ENCODE data around the gene CISH. TPM values are rescaled to one million over a fixed set of nuclear protein-coding genes. Genes with fewer than 3 reads are reported as not detected.

CISH gene
- total RNA-seq, 4 donors from 2014 or later = 5.5 to 15.5 (median 5.8) TPM

GRCh38 chr3:50605901-50606326, 5.7 kb downstream of the CISH start:
- Histone ChIP-seq H3K27ac (peak overlapping the region in 2 of 4 donors; percentile 17 to 96), H3K27me3 (no peaks in the 10 kb centered on the region), H3K9me3 (no peaks in the 10 kb centered on the region), H3K4me3 (no peak overlapping the region), H3K4me1 (peaks cover 0 to 97% (median 37%) of the 10 kb centered on the region in 4 donors), H3K36me3 (peaks cover 0 to 40% (median 0%) of the 10 kb centered on the region in 3 donors)
- 74% methylated on average over 5 of the region's 5 CpGs for WGBS, 2 donors
- no peak for TF ChIP-seq EP300 (IDR thresholded peaks at IDR 0.05)
- TF ChIP-seq POLR2A (IDR thresholded peaks at IDR 0.05) = no peak
- TF ChIP-seq CTCF (IDR thresholded peaks at IDR 0.05) = no peak
- DNase-seq (ENCODE audit: low spot score in 2 of 2) = no peak

GRCh38 chr3:50604628-50605588, 6.7 kb downstream of the CISH start:
- peak in 1 of 2 donors; percentile 55 for DNase-seq (ENCODE audit: low spot score in 2 of 2)
- Histone ChIP-seq H3K4me3 (no peak overlapping the region), H3K36me3 (peaks cover 0 to 40% (median 0%) of the 10 kb centered on the region in 3 donors), H3K9me3 (no peaks in the 10 kb centered on the region), H3K27me3 (no peaks in the 10 kb centered on the region), H3K27ac (peak overlapping the region in 3 of 4 donors; percentile 17 to 96 (median 17)), H3K4me1 (peaks cover 0 to 97% (median 37%) of the 10 kb centered on the region in 4 donors)
- TF ChIP-seq EP300 (IDR thresholded peaks at IDR 0.05) = peak in 1 of 2 donors; percentile 74
- no peak for TF ChIP-seq CTCF (IDR thresholded peaks at IDR 0.05)
- no peak for TF ChIP-seq POLR2A (IDR thresholded peaks at IDR 0.05)
- 65 to 73% methylated on average over 14 of the region's 14 CpGs for WGBS, 2 donors

GRCh38 chr3:50604110-50604621, 7.4 kb downstream of the CISH start:
- Histone ChIP-seq H3K27me3 (no peaks in the 10 kb centered on the region), H3K4me3 (no peak overlapping the region), H3K27ac (peak overlapping the region in 2 of 4 donors; percentile 17 to 96), H3K4me1 (peaks cover 0 to 94% (median 33%) of the 10 kb centered on the region in 4 donors), H3K36me3 (peaks cover 0 to 40% (median 0%) of the 10 kb centered on the region in 3 donors), H3K9me3 (no peaks in the 10 kb centered on the region)
- WGBS, 2 donors = 77 to 79% methylated on average over 5 of the region's 5 CpGs
- no peak for DNase-seq (ENCODE audit: low spot score in 2 of 2)
- TF ChIP-seq EP300 (IDR thresholded peaks at IDR 0.05) (no peak), CTCF (IDR thresholded peaks at IDR 0.05) (no peak), POLR2A (IDR thresholded peaks at IDR 0.05) (no peak)

- peaks cover 0 to 87% (median 32%) of the 10 kb centered on the region in 4 donors for H3K4me1 ChIP-seq
- H3K9me3 ChIP-seq = no peaks in the 10 kb centered on the region
- WGBS, 2 donors = 70 to 82% methylated on average over 4 of the region's 4 CpGs
- no peak for TF ChIP-seq EP300 (IDR thresholded peaks at IDR 0.05)
- no peak for TF ChIP-seq CTCF (IDR thresholded peaks at IDR 0.05)
- TF ChIP-seq POLR2A (IDR thresholded peaks at IDR 0.05) = no peak
- no peak overlapping the region for H3K4me3 ChIP-seq
- DNase-seq (ENCODE audit: low spot score in 2 of 2) = no peak
- peaks cover 0 to 40% (median 0%) of the 10 kb centered on the region in 3 donors for H3K36me3 ChIP-seq
- H3K27ac ChIP-seq = peak overlapping the region; percentile 86 to 96 (median 92)
- H3K27me3 ChIP-seq = no peaks in the 10 kb centered on the region
These were observed 8.1 kb downstream of the CISH start for GRCh38 chr3:50603261-50604109.
